ENCODE measurements around the gene TMEM179. TPM values are rescaled to one million over a fixed set of nuclear protein-coding genes. Genes with fewer than 3 reads are reported as not detected.

TMEM179 gene
- total and polyA plus RNA-seq, 2 of the 13 experiments (the other 11 are each of a cell fraction or from before 2014, with no cell fraction given): not detected

DNA sequence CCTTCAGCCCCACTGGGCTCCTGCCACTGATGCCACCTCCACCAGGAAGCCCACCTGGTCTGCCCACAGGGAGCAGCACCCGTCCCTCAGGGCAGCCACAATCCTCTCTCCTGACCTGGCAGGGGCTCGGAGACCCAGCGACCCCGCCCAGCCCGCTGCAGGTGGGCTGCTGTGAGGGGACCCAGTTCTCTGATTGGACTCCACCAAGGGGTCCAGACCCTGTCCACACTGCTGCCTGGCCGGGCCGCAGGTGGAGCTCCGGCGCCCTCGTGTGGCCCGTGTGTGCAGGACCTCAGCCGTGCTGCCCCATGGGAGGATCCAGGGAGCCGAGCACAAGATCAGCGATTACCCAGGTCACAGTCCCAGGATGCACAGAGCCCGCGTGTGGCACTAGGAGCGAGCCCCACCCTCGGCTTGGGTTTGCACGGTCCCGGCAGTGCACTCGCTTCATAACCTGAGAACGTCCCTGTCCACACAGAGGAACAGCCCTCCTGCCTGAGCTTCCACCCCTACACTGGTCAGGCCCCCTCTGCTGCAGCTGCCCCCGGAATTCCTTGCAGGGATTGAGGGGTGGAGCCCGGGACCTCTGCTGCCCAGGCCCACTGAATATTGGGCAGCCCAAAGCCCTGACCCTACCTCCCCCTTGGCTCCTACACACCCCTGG, 35.4 kb upstream of the TMEM179 start (continued):
- TF ChIP-seq, protein P1, sequence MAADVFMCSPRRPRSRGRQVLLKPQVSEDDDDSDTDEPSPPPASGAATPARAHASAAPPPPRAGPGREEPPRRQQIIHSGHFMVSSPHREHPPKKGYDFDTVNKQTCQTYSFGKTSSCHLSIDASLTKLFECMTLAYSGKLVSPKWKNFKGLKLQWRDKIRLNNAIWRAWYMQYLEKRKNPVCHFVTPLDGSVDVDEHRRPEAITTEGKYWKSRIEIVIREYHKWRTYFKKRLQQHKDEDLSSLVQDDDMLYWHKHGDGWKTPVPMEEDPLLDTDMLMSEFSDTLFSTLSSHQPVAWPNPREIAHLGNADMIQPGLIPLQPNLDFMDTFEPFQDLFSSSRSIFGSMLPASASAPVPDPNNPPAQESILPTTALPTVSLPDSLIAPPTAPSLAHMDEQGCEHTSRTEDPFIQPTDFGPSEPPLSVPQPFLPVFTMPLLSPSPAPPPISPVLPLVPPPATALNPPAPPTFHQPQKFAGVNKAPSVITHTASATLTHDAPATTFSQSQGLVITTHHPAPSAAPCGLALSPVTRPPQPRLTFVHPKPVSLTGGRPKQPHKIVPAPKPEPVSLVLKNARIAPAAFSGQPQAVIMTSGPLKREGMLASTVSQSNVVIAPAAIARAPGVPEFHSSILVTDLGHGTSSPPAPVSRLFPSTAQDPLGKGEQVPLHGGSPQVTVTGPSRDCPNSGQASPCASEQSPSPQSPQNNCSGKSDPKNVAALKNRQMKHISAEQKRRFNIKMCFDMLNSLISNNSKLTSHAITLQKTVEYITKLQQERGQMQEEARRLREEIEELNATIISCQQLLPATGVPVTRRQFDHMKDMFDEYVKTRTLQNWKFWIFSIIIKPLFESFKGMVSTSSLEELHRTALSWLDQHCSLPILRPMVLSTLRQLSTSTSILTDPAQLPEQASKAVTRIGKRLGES (CRISPR knock-in tag; IDR thresholded peaks at IDR 0.05; ENCODE audit: borderline replicate concordance): no peak
- TF ChIP-seq, protein P2, sequence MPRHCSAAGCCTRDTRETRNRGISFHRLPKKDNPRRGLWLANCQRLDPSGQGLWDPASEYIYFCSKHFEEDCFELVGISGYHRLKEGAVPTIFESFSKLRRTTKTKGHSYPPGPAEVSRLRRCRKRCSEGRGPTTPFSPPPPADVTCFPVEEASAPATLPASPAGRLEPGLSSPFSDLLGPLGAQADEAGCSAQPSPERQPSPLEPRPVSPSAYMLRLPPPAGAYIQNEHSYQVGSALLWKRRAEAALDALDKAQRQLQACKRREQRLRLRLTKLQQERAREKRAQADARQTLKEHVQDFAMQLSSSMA (CRISPR knock-in tag; IDR thresholded peaks at IDR 0.05): no peak
- TF ChIP-seq, protein P3, sequence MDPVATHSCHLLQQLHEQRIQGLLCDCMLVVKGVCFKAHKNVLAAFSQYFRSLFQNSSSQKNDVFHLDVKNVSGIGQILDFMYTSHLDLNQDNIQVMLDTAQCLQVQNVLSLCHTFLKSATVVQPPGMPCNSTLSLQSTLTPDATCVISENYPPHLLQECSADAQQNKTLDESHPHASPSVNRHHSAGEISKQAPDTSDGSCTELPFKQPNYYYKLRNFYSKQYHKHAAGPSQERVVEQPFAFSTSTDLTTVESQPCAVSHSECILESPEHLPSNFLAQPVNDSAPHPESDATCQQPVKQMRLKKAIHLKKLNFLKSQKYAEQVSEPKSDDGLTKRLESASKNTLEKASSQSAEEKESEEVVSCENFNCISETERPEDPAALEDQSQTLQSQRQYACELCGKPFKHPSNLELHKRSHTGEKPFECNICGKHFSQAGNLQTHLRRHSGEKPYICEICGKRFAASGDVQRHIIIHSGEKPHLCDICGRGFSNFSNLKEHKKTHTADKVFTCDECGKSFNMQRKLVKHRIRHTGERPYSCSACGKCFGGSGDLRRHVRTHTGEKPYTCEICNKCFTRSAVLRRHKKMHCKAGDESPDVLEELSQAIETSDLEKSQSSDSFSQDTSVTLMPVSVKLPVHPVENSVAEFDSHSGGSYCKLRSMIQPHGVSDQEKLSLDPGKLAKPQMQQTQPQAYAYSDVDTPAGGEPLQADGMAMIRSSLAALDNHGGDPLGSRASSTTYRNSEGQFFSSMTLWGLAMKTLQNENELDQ (CRISPR knock-in tag; IDR thresholded peaks at IDR 0.05; ENCODE audit: borderline replicate concordance): no peak
- peak; percentile 33 for TF ChIP-seq ZNF883 (CRISPR knock-in tag; IDR thresholded peaks at IDR 0.05; ENCODE audit: not compliant biosample characterization)
- no peak for TF ChIP-seq FOXJ3 (CRISPR knock-in tag; IDR thresholded peaks at IDR 0.05; ENCODE audit: borderline replicate concordance)
- TF ChIP-seq IRF2 (CRISPR knock-in tag; IDR thresholded peaks at IDR 0.05): no peak
- TF ChIP-seq ZNF30 (CRISPR knock-in tag; IDR thresholded peaks at IDR 0.05): no peak
- TF ChIP-seq ZNF33A (CRISPR knock-in tag; IDR thresholded peaks at IDR 0.05; ENCODE audit: borderline replicate concordance): no peak
- no peak for TF ChIP-seq ZNF3 (CRISPR knock-in tag; IDR thresholded peaks at IDR 0.05)
- TF ChIP-seq, protein P4, sequence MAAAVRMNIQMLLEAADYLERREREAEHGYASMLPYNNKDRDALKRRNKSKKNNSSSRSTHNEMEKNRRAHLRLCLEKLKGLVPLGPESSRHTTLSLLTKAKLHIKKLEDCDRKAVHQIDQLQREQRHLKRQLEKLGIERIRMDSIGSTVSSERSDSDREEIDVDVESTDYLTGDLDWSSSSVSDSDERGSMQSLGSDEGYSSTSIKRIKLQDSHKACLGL (CRISPR knock-in tag; IDR thresholded peaks at IDR 0.05): no peak
- no peak for TF ChIP-seq TAF15 (IDR thresholded peaks at IDR 0.05; ENCODE audit: low read depth, low read length, poor library complexity, severe bottlenecking)
- no peak for TF ChIP-seq ZNF329 (CRISPR knock-in tag; IDR thresholded peaks at IDR 0.05; ENCODE audit: low read depth)
- no peak for TF ChIP-seq RFXAP (CRISPR knock-in tag; IDR thresholded peaks at IDR 0.05; ENCODE audit: borderline replicate concordance)
- no peak for TF ChIP-seq ZNF317 (CRISPR knock-in tag; IDR thresholded peaks at IDR 0.05)
- TF ChIP-seq, protein P5, sequence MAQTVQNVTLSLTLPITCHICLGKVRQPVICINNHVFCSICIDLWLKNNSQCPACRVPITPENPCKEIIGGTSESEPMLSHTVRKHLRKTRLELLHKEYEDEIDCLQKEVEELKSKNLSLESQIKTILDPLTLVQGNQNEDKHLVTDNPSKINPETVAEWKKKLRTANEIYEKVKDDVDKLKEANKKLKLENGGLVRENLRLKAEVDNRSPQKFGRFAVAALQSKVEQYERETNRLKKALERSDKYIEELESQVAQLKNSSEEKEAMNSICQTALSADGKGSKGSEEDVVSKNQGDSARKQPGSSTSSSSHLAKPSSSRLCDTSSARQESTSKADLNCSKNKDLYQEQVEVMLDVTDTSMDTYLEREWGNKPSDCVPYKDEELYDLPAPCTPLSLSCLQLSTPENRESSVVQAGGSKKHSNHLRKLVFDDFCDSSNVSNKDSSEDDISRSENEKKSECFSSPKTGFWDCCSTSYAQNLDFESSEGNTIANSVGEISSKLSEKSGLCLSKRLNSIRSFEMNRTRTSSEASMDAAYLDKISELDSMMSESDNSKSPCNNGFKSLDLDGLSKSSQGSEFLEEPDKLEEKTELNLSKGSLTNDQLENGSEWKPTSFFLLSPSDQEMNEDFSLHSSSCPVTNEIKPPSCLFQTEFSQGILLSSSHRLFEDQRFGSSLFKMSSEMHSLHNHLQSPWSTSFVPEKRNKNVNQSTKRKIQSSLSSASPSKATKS (CRISPR knock-in tag; IDR thresholded peaks at IDR 0.05): no peak
- peak; percentile 79 for TF ChIP-seq XRCC5 (optimal IDR thresholded peaks at IDR 0.05; ENCODE audit: low read length)
- no peak for TF ChIP-seq TBP (CRISPR knock-in tag; IDR thresholded peaks at IDR 0.05)
- TF ChIP-seq, protein P6, sequence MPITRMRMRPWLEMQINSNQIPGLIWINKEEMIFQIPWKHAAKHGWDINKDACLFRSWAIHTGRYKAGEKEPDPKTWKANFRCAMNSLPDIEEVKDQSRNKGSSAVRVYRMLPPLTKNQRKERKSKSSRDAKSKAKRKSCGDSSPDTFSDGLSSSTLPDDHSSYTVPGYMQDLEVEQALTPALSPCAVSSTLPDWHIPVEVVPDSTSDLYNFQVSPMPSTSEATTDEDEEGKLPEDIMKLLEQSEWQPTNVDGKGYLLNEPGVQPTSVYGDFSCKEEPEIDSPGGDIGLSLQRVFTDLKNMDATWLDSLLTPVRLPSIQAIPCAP (CRISPR knock-in tag; IDR thresholded peaks at IDR 0.05; ENCODE audit: low read depth): no peak

All from HepG2 (cell line).